ENCODE measurements around the gene BANK1. TPM values are rescaled to one million over a fixed set of nuclear protein-coding genes. Genes with fewer than 3 reads are reported as not detected.

BANK1 gene
- total RNA-seq, 1 donor from 2014 or later = 0.87 TPM

GRCh38 chr4:102120846-102121245 lies 330.3 kb downstream of the BANK1 start:
- Mint-ChIP-seq H3K36me3 (peaks cover 15% of the 10 kb centered on the region), H3K4me1 (no peaks in the 10 kb centered on the region), H3K27ac (no peak overlapping the region), H3K27me3 (ENCODE audit: low read depth) (no peaks in the 10 kb centered on the region), H3K4me3 (no peak overlapping the region), H3K9me3 (peaks cover 58% of the 10 kb centered on the region)
- TF ChIP-seq CTCF (IDR thresholded peaks at IDR 0.05; ENCODE audit: unreplicated experiment) = no peak
- no peak for DNase-seq (ENCODE audit: low spot score in 2 of 2, unreplicated experiment in 2 of 2)
